IMR-90 (cell line): ENCODE results near the gene LRRC61. TPM values are rescaled to one million over a fixed set of nuclear protein-coding genes. Genes with fewer than 3 reads are reported as not detected.

Experiments
- ATAC-seq: fragments of 200-7000 bp; cut with Tn5 transposase; 2 replicates; pipeline ENCODE4 v1.9.1; 2020; ENCODE audit warnings: low read depth, mild to moderate bottlenecking, moderate library complexity
- BruUV-seq: library from RNA; stranded (reverse); fragments of 400-500 nt; replicated peaks from 2 replicates; lab custom pipeline; 2021; lab: Mats Ljungman, UMichigan
- CTCF ChIA-PET: fragments of 300-600 bp; formaldehyde crosslinking; extraction: SDS; loops from one replicate; lab custom pipeline; 2021; ENCODE audit warnings: antibody characterized with exemption; lab: Yijun Ruan, JAX
- POLR2A ChIA-PET: fragments of 300-600 bp; sonication (Branson Sonifier 250); formaldehyde crosslinking; loops from one replicate; lab custom pipeline; 2022; ENCODE audit warnings: antibody characterized with exemption; ENCODE audit not compliant: unreplicated experiment; lab: Charles Lee
- DNase-seq: peaks from one replicate; pipeline ENCODE4 v3.0.0; 2013
- H2AFZ ChIP-seq: replicated peaks from 2 replicates; pipeline ENCODE3; 2013; ENCODE audit warnings: low read length, mild to moderate bottlenecking; ENCODE audit not compliant: poor library complexity
- H2AK5ac ChIP-seq: 2 replicates; pipeline ENCODE4 v1.6.1; 2013; ENCODE audit warnings: low read depth, low read length, inconsistent platforms
- H2AK9ac ChIP-seq: replicated peaks from 2 replicates; pipeline ENCODE3; 2013; ENCODE audit warnings: mild to moderate bottlenecking, low read depth, low read length, moderate library complexity; ENCODE audit not compliant: poor library complexity
- H2BK120ac ChIP-seq: 2 replicates; pipeline ENCODE4 v1.6.1; 2013; ENCODE audit warnings: low read depth, low read length, inconsistent platforms
- H2BK15ac ChIP-seq: 3 replicates; pipeline ENCODE4 v1.6.1; 2013; ENCODE audit warnings: low read depth, low read length, inconsistent platforms
- H2BK20ac ChIP-seq: 2 replicates; pipeline ENCODE4 v1.6.1; 2013; ENCODE audit warnings: low read depth, mild to moderate bottlenecking, inconsistent platforms, low read length, moderate library complexity
- H2BK5ac ChIP-seq: 2 replicates; pipeline ENCODE4 v1.6.1; 2013; ENCODE audit warnings: mild to moderate bottlenecking, low read depth, low read length, inconsistent platforms; ENCODE audit not compliant: poor library complexity, severe bottlenecking
- H3K14ac ChIP-seq: replicated peaks from 2 replicates; pipeline ENCODE4 v1.6.1; 2013; ENCODE audit warnings: low read depth, low read length, inconsistent platforms
- H3K18ac ChIP-seq: 2 replicates; pipeline ENCODE4 v1.6.1; 2013; ENCODE audit warnings: low read depth, low read length, control low read depth
- H3K23ac ChIP-seq: 2 replicates; pipeline ENCODE4 v1.6.1; 2013; ENCODE audit warnings: low read depth, low read length, inconsistent platforms
- H3K27ac ChIP-seq: 2 replicates; pipeline ENCODE4 v1.5.1; 2013; ENCODE audit warnings: mild to moderate bottlenecking, control low read depth, low read length; ENCODE audit not compliant: insufficient read depth
- H3K27me3 ChIP-seq: 2 replicates; pipeline ENCODE4 v1.6.1; 2013; ENCODE audit warnings: low read length; ENCODE audit not compliant: control insufficient read depth, insufficient read depth
- H3K36me3 ChIP-seq: 2 replicates; pipeline ENCODE4 v1.6.1; 2013; ENCODE audit warnings: low read length, mixed read lengths; ENCODE audit not compliant: control insufficient read depth, insufficient read depth
- H3K4ac ChIP-seq: 2 replicates; pipeline ENCODE4 v1.6.1; 2013; ENCODE audit warnings: low read depth, low read length, inconsistent platforms
- H3K4me1 ChIP-seq: 2 replicates; pipeline ENCODE4 v1.6.1; 2013; ENCODE audit warnings: low read length, mixed read lengths; ENCODE audit not compliant: control insufficient read depth, insufficient read depth
- H3K4me2 ChIP-seq: 2 replicates; pipeline ENCODE4 v1.6.1; 2013; ENCODE audit warnings: low read depth, mild to moderate bottlenecking, control low read depth, low read length, moderate library complexity
- H3K4me3 ChIP-seq: 2 replicates; pipeline ENCODE4 v1.5.1; 2013; ENCODE audit warnings: low read depth, mild to moderate bottlenecking, control low read depth, low read length, moderate library complexity; ENCODE audit not compliant: insufficient read depth
- H3K56ac ChIP-seq: 2 replicates; pipeline ENCODE4 v1.6.1; 2013; ENCODE audit warnings: low read length, inconsistent platforms; ENCODE audit not compliant: insufficient read depth; ENCODE audit errors: extremely low read depth
- H3K79me1 ChIP-seq, 2 experiments: 2 replicates each; pipeline ENCODE4 v1.6.1; 2013; ENCODE audit warnings: low read length in 2 of 2, inconsistent platforms in 1 of 2, low read depth in 1 of 2
- H3K9ac ChIP-seq: 2 replicates; pipeline ENCODE4 v1.6.1; 2013; ENCODE audit warnings: low read depth, low read length, control low read depth
- H3K9me1 ChIP-seq: 2 replicates; pipeline ENCODE4 v1.6.1; 2013; ENCODE audit warnings: low read length, inconsistent platforms; ENCODE audit not compliant: insufficient read depth
- H3K9me3 ChIP-seq: 2 replicates; pipeline ENCODE4 v1.6.1; 2013; ENCODE audit warnings: low read length; ENCODE audit not compliant: control insufficient read depth, insufficient read depth
- H4K20me1 ChIP-seq: 2 replicates; pipeline ENCODE4 v1.6.1; 2013; ENCODE audit warnings: low read length, inconsistent platforms; ENCODE audit not compliant: insufficient read depth
- H4K5ac ChIP-seq: 2 replicates; pipeline ENCODE4 v1.6.1; 2013; ENCODE audit warnings: mild to moderate bottlenecking, low read depth, low read length, control low read depth
- H4K8ac ChIP-seq, 2 experiments: 2 replicates each; pipeline ENCODE4 v1.6.1; 2013; ENCODE audit warnings: low read depth in 2 of 2, low read length in 2 of 2, control low read depth in 1 of 2, inconsistent platforms in 1 of 2
- H4K91ac ChIP-seq: 2 replicates; pipeline ENCODE4 v1.6.1; 2013; ENCODE audit warnings: low read depth, low read length, inconsistent platforms; ENCODE audit not compliant: insufficient read depth
- BHLHE40 ChIP-seq: fragments of 150-350 bp; IDR thresholded peaks from 2 replicates; pipeline ENCODE4 v1.6.1; 2016; ENCODE audit warnings: mild to moderate bottlenecking, low read depth, low read length
- CEBPB ChIP-seq: IDR thresholded peaks from 2 replicates; pipeline ENCODE4 v1.6.1; 2012; ENCODE audit warnings: low read depth, low read length, improper control_type of control experiment
- CHD1 ChIP-seq: IDR thresholded peaks from 2 replicates; pipeline ENCODE4 v1.6.1; 2012; ENCODE audit warnings: low read depth, low read length, improper control_type of control experiment
- CTCF ChIP-seq: conservative IDR thresholded peaks from 2 replicates; pipeline ENCODE4 v1.5.1; 2012; ENCODE audit warnings: mild to moderate bottlenecking, low read depth, low read length, improper control_type of control experiment
- FOS ChIP-seq: fragments of 150-350 bp; IDR thresholded peaks from 2 replicates; pipeline ENCODE4 v1.6.1; 2016; ENCODE audit warnings: low read depth, low read length
- MAFK ChIP-seq: IDR thresholded peaks from 2 replicates; pipeline ENCODE4 v1.6.1; 2012; ENCODE audit warnings: low read depth, low read length, improper control_type of control experiment
- MAZ ChIP-seq: IDR thresholded peaks from 2 replicates; pipeline ENCODE4 v1.6.1; 2012; ENCODE audit warnings: low read depth, mild to moderate bottlenecking, low read length, improper control_type of control experiment, moderate library complexity, borderline replicate concordance
- MXI1 ChIP-seq: IDR thresholded peaks from 2 replicates; pipeline ENCODE4 v1.6.1; 2012; ENCODE audit warnings: low read depth, mild to moderate bottlenecking, low read length, moderate library complexity, borderline replicate concordance
- NFE2L2 ChIP-seq: fragments of 150-350 bp; IDR thresholded peaks from 2 replicates; pipeline ENCODE4 v1.6.1; 2016; ENCODE audit warnings: low read depth, mild to moderate bottlenecking, low read length
- POLR2A ChIP-seq: IDR thresholded peaks from 2 replicates; pipeline ENCODE4 v1.6.1; 2012; ENCODE audit warnings: mild to moderate bottlenecking, low read depth, low read length
- RAD21 ChIP-seq: IDR thresholded peaks from 2 replicates; pipeline ENCODE4 v1.6.1; 2012; ENCODE audit warnings: low read length, improper control_type of control experiment
- RCOR1 ChIP-seq: IDR thresholded peaks from 2 replicates; pipeline ENCODE4 v1.6.1; 2012; ENCODE audit warnings: mild to moderate bottlenecking, low read length, improper control_type of control experiment; ENCODE audit not compliant: insufficient replicate concordance
- RFX5 ChIP-seq: IDR thresholded peaks from 2 replicates; pipeline ENCODE4 v1.8.0; 2012; ENCODE audit warnings: low read depth, mild to moderate bottlenecking, low read length, moderate library complexity
- SMC3 ChIP-seq: fragments of 150-350 bp; IDR thresholded peaks from 2 replicates; pipeline ENCODE4 v1.6.1; 2016; ENCODE audit warnings: low read depth, mild to moderate bottlenecking, antibody characterized with exemption, low read length, moderate library complexity
- WGBS, 2 experiments: methylation state at CpG; one replicate each; pipeline versions ENCODE4 v1.1.5 to v1.1.7; 2013; ENCODE audit warnings: missing lambda C conversion rate in 2 of 2; ENCODE audit not compliant: insufficient read length in 1 of 2; ENCODE audit errors: extremely low coverage in 2 of 2; 5-methylcytosine and 5-hydroxymethylcytosine counted together
- dilution Hi-C: fragments of 300-500 bp; cut with HindIII; formaldehyde crosslinking; loops from one replicate; pipeline ENCODE4 v1.14.3; 2018; ENCODE audit warnings: low sequenced_read_pairs; ENCODE audit not compliant: unreplicated experiment
- in situ Hi-C: fragments of 300-500 bp; cut with MboI; formaldehyde crosslinking; loops from 3 replicates; pipeline ENCODE4 v1.14.3; 2019; ENCODE audit warnings: low sequenced_read_pairs, inconsistent platforms, mixed read lengths
- intact Hi-C: fragments of 100-400 bp; cut with micrococcal nuclease; formaldehyde crosslinking; loops from 2 replicates; pipeline ENCODE4 v1.10.0; 2022
- polyA plus RNA-seq, 3 experiments: library from polyadenylated mRNA; depleted of rRNA; stranded (reverse); fragments of >200 nt; gene quantifications; 2 replicates each; pipeline ENCODE4 v1.2.3, GENCODE V29; 2012; ENCODE audit warnings: low replicate concordance in 1 of 3
- total RNA-seq: library from RNA; depleted of rRNA; stranded (reverse); fragments of >200 nt; gene quantifications from 2 replicates; pipeline ENCODE4 v1.2.3, GENCODE V29; 2012
- TF ChIP-seq, protein P1 (sequence below): fragments of 150-350 bp; IDR thresholded peaks from 2 replicates; pipeline ENCODE4 v1.6.1; 2016; ENCODE audit warnings: low read depth, mild to moderate bottlenecking, low read length, moderate library complexity, borderline replicate concordance
- TF ChIP-seq, protein P2 (sequence below): fragments of 150-350 bp; IDR thresholded peaks from 2 replicates; pipeline ENCODE4 v1.6.1; 2017; ENCODE audit warnings: mild to moderate bottlenecking, antibody characterized with exemption, low read length, low read depth

LRRC61 gene
- total and polyA plus RNA-seq, 2 of the 4 experiments (the other 2 are of a cell fraction): 0.07 TPM; not detected in 1

GRCh38 chr7:150336746-150337145, 13.6 kb downstream of the LRRC61 start:
- Histone ChIP-seq H4K5ac (no peak overlapping the region), H3K9ac (no peak overlapping the region), H3K9me3 (no peaks in the 10 kb centered on the region), H3K27ac (no peak overlapping the region; the same call in 1 of the 2 replicates), H3K56ac (no peak overlapping the region), H2AFZ (peak overlapping the region; percentile 62), H3K9me1 (peaks cover 11% of the 10 kb centered on the region; the same call in 1 of the 2 replicates), H3K27me3 (peaks cover 9% of the 10 kb centered on the region), H3K4me1 (peaks cover 30% of the 10 kb centered on the region), H2AK5ac (peak overlapping the region; percentile 62; the same call in 1 of the 2 replicates), H4K20me1 (0 out of 2 replicates have a peak, but pooled peaks cover 3% of the 10 kb centered on the region), H2BK120ac (peak overlapping the region; percentile 39; the same call in 1 of the 2 replicates), H4K8ac (no peak overlapping the region), H2BK15ac (no peak overlapping the region; the same call in 1 of the 3 replicates), H3K14ac (no peak overlapping the region), H3K4me2 (no peak overlapping the region), H4K91ac (peak overlapping the region; percentile 81; the same call in 1 of the 2 replicates), H3K36me3 (no peaks in the 10 kb centered on the region), H3K4me3 (no peak overlapping the region), H3K18ac (no peak overlapping the region; the same call in 1 of the 2 replicates), H2BK20ac (no peak overlapping the region), H3K79me1 (no peaks in the 10 kb centered on the region), H3K4ac (peak overlapping the region; percentile 72), H2BK5ac (no peak overlapping the region), H3K23ac (no peak overlapping the region), H2AK9ac (peak overlapping the region; percentile 25)
- TF ChIP-seq MXI1 (no peak), CHD1 (no peak), RFX5 (no peak), MAZ (no peak), CEBPB (no peak), POLR2A (no peak), FOS (no peak), RAD21 (no peak), RCOR1 (no peak), SMC3 (no peak), MAFK (no peak), BHLHE40 (no peak), CTCF (no peak), NFE2L2 (no peak)
- TF ChIP-seq, protein P1, sequence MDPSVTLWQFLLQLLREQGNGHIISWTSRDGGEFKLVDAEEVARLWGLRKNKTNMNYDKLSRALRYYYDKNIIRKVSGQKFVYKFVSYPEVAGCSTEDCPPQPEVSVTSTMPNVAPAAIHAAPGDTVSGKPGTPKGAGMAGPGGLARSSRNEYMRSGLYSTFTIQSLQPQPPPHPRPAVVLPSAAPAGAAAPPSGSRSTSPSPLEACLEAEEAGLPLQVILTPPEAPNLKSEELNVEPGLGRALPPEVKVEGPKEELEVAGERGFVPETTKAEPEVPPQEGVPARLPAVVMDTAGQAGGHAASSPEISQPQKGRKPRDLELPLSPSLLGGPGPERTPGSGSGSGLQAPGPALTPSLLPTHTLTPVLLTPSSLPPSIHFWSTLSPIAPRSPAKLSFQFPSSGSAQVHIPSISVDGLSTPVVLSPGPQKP: no peak
- TF ChIP-seq, protein P2, sequence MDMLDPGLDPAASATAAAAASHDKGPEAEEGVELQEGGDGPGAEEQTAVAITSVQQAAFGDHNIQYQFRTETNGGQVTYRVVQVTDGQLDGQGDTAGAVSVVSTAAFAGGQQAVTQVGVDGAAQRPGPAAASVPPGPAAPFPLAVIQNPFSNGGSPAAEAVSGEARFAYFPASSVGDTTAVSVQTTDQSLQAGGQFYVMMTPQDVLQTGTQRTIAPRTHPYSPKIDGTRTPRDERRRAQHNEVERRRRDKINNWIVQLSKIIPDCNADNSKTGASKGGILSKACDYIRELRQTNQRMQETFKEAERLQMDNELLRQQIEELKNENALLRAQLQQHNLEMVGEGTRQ: no peak
- intact Hi-C loops (no loop called here), in situ Hi-C loops (no loop called here), dilution Hi-C loops (no loop called here)
- ATAC-seq (no peak), DNase-seq (no peak)
- POLR2A ChIA-PET: no interaction called here
- CTCF ChIA-PET: no interaction called here
- no TSS peak for BruUV-seq
- 90% methylated on average over 9 of the region's 14 CpGs; no CpG with 5 or more reads in 1 of the 2 experiments for WGBS, 2 experiments
